H9 (cell line): ENCODE measurements around the gene FA2H. TPM values are rescaled to one million over a fixed set of nuclear protein-coding genes. Genes with fewer than 3 reads are reported as not detected.
A peak's percentile ranks its signal among the peaks of the same experiment; 100 is the strongest.

Experiments
- DNase-seq: peaks from one replicate; pipeline ENCODE4 v3.0.0-alpha.2; 2017
- H2AFZ ChIP-seq: one replicate; pipeline ENCODE4 v1.6.1; 2013; ENCODE audit warnings: mild to moderate bottlenecking, low read length, control low read depth, moderate library complexity
- H2AK5ac ChIP-seq: 2 replicates; pipeline ENCODE4 v1.6.1; 2013; ENCODE audit warnings: low read length, control low read depth, mixed read lengths; ENCODE audit not compliant: insufficient read length
- H2BK120ac ChIP-seq: one replicate; pipeline ENCODE4 v1.6.1; 2013; ENCODE audit warnings: low read depth, mild to moderate bottlenecking, low read length, control low read depth, inconsistent platforms; ENCODE audit not compliant: poor library complexity, severe bottlenecking
- H2BK12ac ChIP-seq: 2 replicates; pipeline ENCODE4 v1.6.1; 2013; ENCODE audit warnings: low read length, control low read depth, mixed read lengths, low read depth; ENCODE audit not compliant: insufficient read length
- H2BK15ac ChIP-seq: 2 replicates; pipeline ENCODE4 v1.6.1; 2013; ENCODE audit warnings: low read depth, low read length, control low read depth
- H2BK20ac ChIP-seq: one replicate; pipeline ENCODE4 v1.6.1; 2013; ENCODE audit warnings: low read depth, mild to moderate bottlenecking, low read length, control low read depth, inconsistent platforms; ENCODE audit not compliant: poor library complexity, severe bottlenecking
- H2BK5ac ChIP-seq: 2 replicates; pipeline ENCODE4 v1.6.1; 2013; ENCODE audit warnings: low read length, control low read depth, mixed read lengths; ENCODE audit not compliant: insufficient read length
- H3K14ac ChIP-seq: 2 replicates; pipeline ENCODE4 v1.6.1; 2013; ENCODE audit warnings: low read length, control low read depth; ENCODE audit not compliant: insufficient read depth
- H3K18ac ChIP-seq: 2 replicates; pipeline ENCODE4 v1.6.1; 2013; ENCODE audit warnings: low read depth, mild to moderate bottlenecking, mixed read lengths, low read length, control low read depth; ENCODE audit not compliant: insufficient read length
- H3K23ac ChIP-seq: 2 replicates; pipeline ENCODE4 v1.6.1; 2013; ENCODE audit warnings: low read length, control low read depth, mixed read lengths, low read depth; ENCODE audit not compliant: insufficient read length
- H3K23me2 ChIP-seq: 2 replicates; pipeline ENCODE4 v1.6.1; 2013; ENCODE audit warnings: low read depth, mild to moderate bottlenecking, mixed read lengths, low read length, control low read depth; ENCODE audit not compliant: insufficient read length, poor library complexity, severe bottlenecking
- H3K27ac ChIP-seq: 2 replicates; pipeline ENCODE4 v1.5.1; 2013; ENCODE audit warnings: low read length, control low read depth, mixed read lengths, low read depth; ENCODE audit not compliant: insufficient read length
- H3K27me3 ChIP-seq: 2 replicates; pipeline ENCODE4 v1.6.1; 2013; ENCODE audit warnings: low read length, control low read depth, inconsistent platforms; ENCODE audit not compliant: insufficient read depth
- H3K4ac ChIP-seq: 2 replicates; pipeline ENCODE4 v1.6.1; 2013; ENCODE audit warnings: low read depth, mild to moderate bottlenecking, control low read depth, inconsistent platforms, low read length, moderate library complexity
- H3K4me1 ChIP-seq: 2 replicates; pipeline ENCODE4 v1.6.1; 2013; ENCODE audit warnings: low read length, control low read depth, inconsistent platforms; ENCODE audit not compliant: insufficient read depth
- H3K4me2 ChIP-seq: 2 replicates; pipeline ENCODE4 v1.6.1; 2013; ENCODE audit warnings: low read length, control low read depth, mixed read lengths; ENCODE audit not compliant: insufficient read length, insufficient read depth
- H3K56ac ChIP-seq: 2 replicates; pipeline ENCODE4 v1.6.1; 2013; ENCODE audit warnings: low read depth, mild to moderate bottlenecking, mixed read lengths, low read length, control low read depth; ENCODE audit not compliant: insufficient read length
- H3K79me1 ChIP-seq: 2 replicates; pipeline ENCODE4 v1.6.1; 2013; ENCODE audit warnings: low read depth, mild to moderate bottlenecking, moderate library complexity, low read length, control low read depth, inconsistent platforms; ENCODE audit not compliant: insufficient read depth, poor library complexity, severe bottlenecking
- H3K79me2 ChIP-seq: 2 replicates; pipeline ENCODE4 v1.6.1; 2013; ENCODE audit warnings: low read length, control low read depth, inconsistent platforms; ENCODE audit not compliant: insufficient read depth
- H3K9ac ChIP-seq: 2 replicates; pipeline ENCODE4 v1.6.1; 2013; ENCODE audit warnings: low read length, control low read depth, mixed read lengths; ENCODE audit not compliant: insufficient read length; ENCODE audit errors: extremely low read depth
- H3K9me3 ChIP-seq: one replicate; pipeline ENCODE4 v1.6.1; 2013; ENCODE audit warnings: low read depth, low read length, inconsistent platforms; ENCODE audit not compliant: control insufficient read depth
- H3T11ph ChIP-seq: one replicate; pipeline ENCODE4 v1.6.1; 2013; ENCODE audit warnings: mild to moderate bottlenecking, low read length, control low read depth, inconsistent platforms
- H4K20me1 ChIP-seq: one replicate; pipeline ENCODE4 v1.6.1; 2013; ENCODE audit not compliant: control insufficient read depth, insufficient read length, insufficient read depth
- H4K5ac ChIP-seq: 2 replicates; pipeline ENCODE4 v1.6.1; 2013; ENCODE audit warnings: low read depth, mild to moderate bottlenecking, mixed read lengths, low read length, control low read depth; ENCODE audit not compliant: insufficient read length
- H4K8ac ChIP-seq: replicated peaks from 2 replicates; pipeline ENCODE4 v1.6.1; 2013; ENCODE audit warnings: low read length, control low read depth, mixed read lengths, low read depth; ENCODE audit not compliant: insufficient read length
- H4K91ac ChIP-seq: 2 replicates; pipeline ENCODE4 v1.6.1; 2013; ENCODE audit warnings: low read depth, mild to moderate bottlenecking, moderate library complexity, mixed read lengths, low read length, control low read depth; ENCODE audit not compliant: insufficient read length
- H3K27ac Mint-ChIP-seq, 3 experiments: 2 replicates in 2 of 3; 3 replicates in 1 of 3; pipeline ENCODE4 v1.8.0; 2020 to 2021; ENCODE audit warnings: mixed read lengths in 3 of 3, mild to moderate bottlenecking in 1 of 3, moderate library complexity in 1 of 3
- H3K27me3 Mint-ChIP-seq: 2 replicates; pipeline ENCODE4 v1.8.0; 2021; ENCODE audit warnings: low read depth, mild to moderate bottlenecking, moderate library complexity, mixed read lengths
- H3K36me3 Mint-ChIP-seq, 3 experiments: 2 replicates in 2 of 3; 3 replicates in 1 of 3; pipeline ENCODE4 v1.8.0; 2020 to 2021; ENCODE audit warnings: low read depth in 3 of 3, mixed read lengths in 3 of 3; ENCODE audit not compliant: insufficient read depth in 1 of 3
- H3K4me1 Mint-ChIP-seq, 2 experiments: 2 replicates each; pipeline ENCODE4 v1.8.0; 2020; ENCODE audit warnings: mixed read lengths in 2 of 2
- H3K4me3 Mint-ChIP-seq, 2 experiments: 2 replicates in 1 of 2; 3 replicates in 1 of 2; pipeline ENCODE4 v1.8.0; 2020 to 2021; ENCODE audit warnings: mild to moderate bottlenecking in 2 of 2, mixed read lengths in 2 of 2, moderate library complexity in 1 of 2
- H3K9me3 Mint-ChIP-seq, 2 experiments: 2 replicates in 1 of 2; 3 replicates in 1 of 2; pipeline ENCODE4 v1.8.0; 2020; ENCODE audit warnings: mild to moderate bottlenecking in 2 of 2, mixed read lengths in 2 of 2, moderate library complexity in 1 of 2
- WGBS: extraction: QIAGEN DNeasy Blood & Tissue Kit; methylation state at CpG from one replicate; pipeline ENCODE4 v1.1.7; 2013; ENCODE audit warnings: missing lambda C conversion rate, low lambda C conversion rate, mixed read lengths; ENCODE audit not compliant: insufficient read length; ENCODE audit errors: extremely low coverage; 5-methylcytosine and 5-hydroxymethylcytosine counted together
- total RNA-seq: library from RNA; stranded (reverse); gene quantifications from 2 replicates; pipeline ENCODE4 v1.2.1, GENCODE V29; 2021
- TF ChIP-seq, protein P1 (sequence below): fragments of 200-600 bp; sonication (generic); conservative IDR thresholded peaks from 3 replicates; pipeline ENCODE4 v1.8.0; 2021; ENCODE audit warnings: antibody characterized with exemption, mild to moderate bottlenecking

FA2H gene
- total RNA-seq, 1 experiment from 2014 or later = 25.1 TPM

DNA sequence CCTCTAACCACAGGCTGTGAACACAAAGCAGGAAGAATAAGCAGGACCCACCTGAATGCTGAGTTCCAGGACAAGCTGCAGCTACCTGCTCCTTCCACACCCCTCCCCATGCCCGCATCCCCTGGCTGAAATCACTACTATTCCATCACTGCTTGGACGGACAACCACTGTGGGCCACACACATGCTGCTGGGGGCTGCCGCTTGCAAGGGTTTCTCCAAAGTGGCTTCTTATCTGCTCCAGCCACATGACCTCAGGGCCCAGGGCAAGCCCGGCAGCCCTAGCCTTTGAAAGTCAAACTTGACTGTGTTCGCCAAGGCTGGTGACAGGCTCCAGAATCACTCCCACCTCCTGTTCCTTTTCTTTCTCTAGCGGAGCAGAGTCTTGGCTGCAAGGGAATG, 18.4 kb downstream of the FA2H start:
- H3K4me2 ChIP-seq = no peak overlapping the region
- H3K14ac ChIP-seq = peak overlapping the region; percentile 65; the same call in 1 of the 2 replicates
- H3K4me1 Mint-ChIP-seq = peaks cover 0 to 16% of the 10 kb centered on the region in 2 experiments; a peak in 2 of 4 replicates
- no peak overlapping the region for H2AK5ac ChIP-seq
- H3K56ac ChIP-seq = no peak overlapping the region
- TF ChIP-seq, protein P1, sequence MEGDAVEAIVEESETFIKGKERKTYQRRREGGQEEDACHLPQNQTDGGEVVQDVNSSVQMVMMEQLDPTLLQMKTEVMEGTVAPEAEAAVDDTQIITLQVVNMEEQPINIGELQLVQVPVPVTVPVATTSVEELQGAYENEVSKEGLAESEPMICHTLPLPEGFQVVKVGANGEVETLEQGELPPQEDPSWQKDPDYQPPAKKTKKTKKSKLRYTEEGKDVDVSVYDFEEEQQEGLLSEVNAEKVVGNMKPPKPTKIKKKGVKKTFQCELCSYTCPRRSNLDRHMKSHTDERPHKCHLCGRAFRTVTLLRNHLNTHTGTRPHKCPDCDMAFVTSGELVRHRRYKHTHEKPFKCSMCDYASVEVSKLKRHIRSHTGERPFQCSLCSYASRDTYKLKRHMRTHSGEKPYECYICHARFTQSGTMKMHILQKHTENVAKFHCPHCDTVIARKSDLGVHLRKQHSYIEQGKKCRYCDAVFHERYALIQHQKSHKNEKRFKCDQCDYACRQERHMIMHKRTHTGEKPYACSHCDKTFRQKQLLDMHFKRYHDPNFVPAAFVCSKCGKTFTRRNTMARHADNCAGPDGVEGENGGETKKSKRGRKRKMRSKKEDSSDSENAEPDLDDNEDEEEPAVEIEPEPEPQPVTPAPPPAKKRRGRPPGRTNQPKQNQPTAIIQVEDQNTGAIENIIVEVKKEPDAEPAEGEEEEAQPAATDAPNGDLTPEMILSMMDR = no peak
- no peak overlapping the region for H2BK15ac ChIP-seq
- H4K91ac ChIP-seq = no peak overlapping the region
- no CpG with 5 or more reads among the region's 6 CpGs for WGBS
- H3K23ac ChIP-seq = no peak overlapping the region
- peak overlapping the region in 1 of 3 experiments; percentile 48; a peak in 1 of 7 replicates for H3K27ac Mint-ChIP-seq
- H3K9me3 Mint-ChIP-seq = no peaks in the 10 kb centered on the region
- no peak overlapping the region for H3K9ac ChIP-seq
- H4K5ac ChIP-seq = no peak overlapping the region
- no peak overlapping the region for H2BK5ac ChIP-seq
- no peak for DNase-seq
- H3K27me3 Mint-ChIP-seq = no peaks in the 10 kb centered on the region
- H2BK120ac ChIP-seq = no peak overlapping the region
- no peak overlapping the region for H2BK12ac ChIP-seq
- no peaks in the 10 kb centered on the region for H3K4me1 ChIP-seq
- no peaks in the 10 kb centered on the region for H3K23me2 ChIP-seq
- H3K9me3 ChIP-seq = no peaks in the 10 kb centered on the region
- H3K27me3 ChIP-seq = no peaks in the 10 kb centered on the region
- H3K27ac ChIP-seq = no peak overlapping the region
- H3K4me3 Mint-ChIP-seq = no peak overlapping the region
- H2BK20ac ChIP-seq = no peak overlapping the region
- peaks cover 0 to 14% (median 0%) of the 10 kb centered on the region in 3 experiments; a peak in 3 of 7 replicates for H3K36me3 Mint-ChIP-seq
- peak overlapping the region; percentile 42 for H3K18ac ChIP-seq
- H3K4ac ChIP-seq = no peak overlapping the region
- H3K79me1 ChIP-seq = no peaks in the 10 kb centered on the region
- H3T11ph ChIP-seq = no peak overlapping the region
- no peak overlapping the region for H2AFZ ChIP-seq
- no peak overlapping the region for H4K8ac ChIP-seq
- no peaks in the 10 kb centered on the region; the same call in 1 of the 2 replicates for H3K79me2 ChIP-seq
- H4K20me1 ChIP-seq = no peaks in the 10 kb centered on the region
